ENCODE measurements around the gene ZBTB43. TPM values are rescaled to one million over a fixed set of nuclear protein-coding genes. Genes with fewer than 3 reads are reported as not detected.

The ZBTB43 gene
- total RNA-seq, 4 donors from 2014 or later = 8.7 to 9.9 (median 9.4) TPM

GRCh38 chr9:126794441-126794840 is 10.4 kb upstream of the ZBTB43 start:
- intact Hi-C loops (cut with DNase I) = no loop called here
- H3K27me3 ChIP-seq = peaks cover 0 to 23% (median 1%) of the 10 kb centered on the region in 4 donors
- H3K36me3 ChIP-seq = no peaks in the 10 kb centered on the region
- no peak for TF ChIP-seq EP300 (IDR thresholded peaks at IDR 0.05)
- no peak for TF ChIP-seq POLR2A (IDR thresholded peaks at IDR 0.05; ENCODE audit: low read depth)
- TF ChIP-seq POLR2AphosphoS5 (IDR thresholded peaks at IDR 0.05) = no peak
- TF ChIP-seq CTCF (IDR thresholded peaks at IDR 0.05) = no peak
- DNase-seq (ENCODE audit: extremely low spot score) = peak; percentile 24
- 93% methylated on average over 6 of the region's 6 CpGs for WGBS
- H3K4me3 ChIP-seq = no peak overlapping the region
- no peaks in the 10 kb centered on the region for H3K9me3 ChIP-seq
- H3K4me1 ChIP-seq = no peaks in the 10 kb centered on the region
- no peak overlapping the region for H3K27ac ChIP-seq (replicated peaks in 1 of 4)

- DNase-seq (ENCODE audit: extremely low spot score) = no peak
- Histone ChIP-seq H3K4me3 (no peak overlapping the region), H3K27me3 (peaks cover 0 to 22% (median 0%) of the 10 kb centered on the region in 4 donors), H3K9me3 (no peaks in the 10 kb centered on the region), H3K4me1 (no peaks in the 10 kb centered on the region), H3K36me3 (no peaks in the 10 kb centered on the region), H3K27ac (replicated peaks in 1 of 4) (no peak overlapping the region)
- intact Hi-C loops (cut with DNase I) = no loop called here
- TF ChIP-seq POLR2A (IDR thresholded peaks at IDR 0.05; ENCODE audit: low read depth) (no peak), CTCF (IDR thresholded peaks at IDR 0.05) (no peak), EP300 (IDR thresholded peaks at IDR 0.05) (no peak), POLR2AphosphoS5 (IDR thresholded peaks at IDR 0.05) (no peak)
- 90% methylated on average over 4 of the region's 4 CpGs for WGBS
These were observed 8.1 kb upstream of the ZBTB43 start for GRCh38 chr9:126796758-126797157.

- DNase-seq (ENCODE audit: extremely low spot score) = no peak
- intact Hi-C loops (cut with DNase I) = no loop called here
- Histone ChIP-seq H3K27me3 (peaks cover 0 to 11% (median 0%) of the 10 kb centered on the region in 4 donors), H3K4me3 (no peak overlapping the region), H3K36me3 (no peaks in the 10 kb centered on the region), H3K4me1 (no peaks in the 10 kb centered on the region), H3K27ac (replicated peaks in 1 of 4) (no peak overlapping the region), H3K9me3 (no peaks in the 10 kb centered on the region)
- WGBS = 78% methylated on average over 2 of the region's 2 CpGs
- TF ChIP-seq POLR2AphosphoS5 (IDR thresholded peaks at IDR 0.05) (no peak), EP300 (IDR thresholded peaks at IDR 0.05) (no peak), CTCF (IDR thresholded peaks at IDR 0.05) (no peak), POLR2A (IDR thresholded peaks at IDR 0.05; ENCODE audit: low read depth) (no peak)
These were observed 6.9 kb upstream of the ZBTB43 start for GRCh38 chr9:126797903-126798302.

- Histone ChIP-seq H3K4me1 (no peaks in the 10 kb centered on the region), H3K27me3 (no peaks in the 10 kb centered on the region), H3K36me3 (no peaks in the 10 kb centered on the region), H3K9me3 (no peaks in the 10 kb centered on the region), H3K27ac (replicated peaks in 1 of 4) (no peak overlapping the region), H3K4me3 (no peak overlapping the region)
- intact Hi-C loops (cut with DNase I) = no loop called here
- TF ChIP-seq EP300 (IDR thresholded peaks at IDR 0.05) = no peak
- no peak for TF ChIP-seq POLR2AphosphoS5 (IDR thresholded peaks at IDR 0.05)
- no peak for TF ChIP-seq POLR2A (IDR thresholded peaks at IDR 0.05; ENCODE audit: low read depth)
- TF ChIP-seq CTCF (IDR thresholded peaks at IDR 0.05) = no peak
- 76% methylated on average over 1 of the region's 1 CpG for WGBS
- no peak for DNase-seq (ENCODE audit: extremely low spot score)
These were observed 5.8 kb upstream of the ZBTB43 start for GRCh38 chr9:126799034-126799433.

Data from esophagus muscularis mucosa (tissue), 4 donors.